HEK293 (cell line): ENCODE measurements around the gene EEF2K.

ENCODE experiments used
- CTCF ChIA-PET: fragments of 350-600 bp; formaldehyde crosslinking; extraction: SDS; loops from one replicate; lab custom pipeline; 2021; ENCODE audit warnings: antibody characterized with exemption; lab: Yijun Ruan, JAX
- POLR2A ChIA-PET: fragments of 300-600 bp; formaldehyde crosslinking; extraction: SDS; loops from one replicate; lab custom pipeline; 2020; ENCODE audit warnings: antibody characterized with exemption, inconsistent platforms; lab: Yijun Ruan, JAX
- H3K27ac ChIP-seq: fragments of 200-500 bp; sonication (Bioruptor generic); 2 replicates; pipeline ENCODE4 v1.5.1; 2014; ENCODE audit warnings: low read depth, low read length, control low read depth, inconsistent platforms; ENCODE audit errors: extremely low read depth
- H3K36me3 ChIP-seq, 2 experiments: fragments of 200-500 bp in 1 of 2; sonication (Bioruptor generic) in 1 of 2; 1 replicate in 1 of 2; 2 replicates in 1 of 2; pipeline ENCODE4 v1.5.1; 2014 to 2017; ENCODE audit warnings: inconsistent platforms in 2 of 2, low read length in 2 of 2; ENCODE audit not compliant: control insufficient read depth in 2 of 2, insufficient read depth in 1 of 2
- H3K4me1 ChIP-seq: fragments of 200-500 bp; sonication (Bioruptor generic); 2 replicates; pipeline ENCODE4 v1.5.1; 2014; ENCODE audit warnings: mild to moderate bottlenecking, low read length, inconsistent platforms; ENCODE audit not compliant: control insufficient read depth, insufficient read depth
- H3K4me3 ChIP-seq: 2 replicates; pipeline ENCODE4 v1.5.1; 2011; ENCODE audit warnings: low read depth, mild to moderate bottlenecking, control low read depth, low read length, moderate library complexity
- H3K9me3 ChIP-seq: fragments of 200-500 bp; sonication (Bioruptor generic); 2 replicates; pipeline ENCODE4 v1.5.1; 2014; ENCODE audit warnings: low read depth, low read length, inconsistent platforms; ENCODE audit not compliant: control insufficient read depth, insufficient read depth
- OVOL3 ChIP-seq: fragments of 450-650 bp; formaldehyde crosslinking; IDR thresholded peaks from 2 replicates; pipeline ENCODE4 v1.5.1; 2016; ENCODE audit warnings: missing biosample characterization, missing genetic modification characterization
- REST ChIP-seq: fragments of 450-650 bp; formaldehyde crosslinking; IDR thresholded peaks from 2 replicates; pipeline ENCODE4 v1.5.1; 2016; ENCODE audit warnings: missing biosample characterization, missing genetic modification characterization
- ZFP37 ChIP-seq: fragments of 450-650 bp; formaldehyde crosslinking; IDR thresholded peaks from 2 replicates; pipeline ENCODE4 v1.5.1; 2016; ENCODE audit warnings: missing biosample characterization, missing genetic modification characterization
- ZNF18 ChIP-seq: fragments of 450-650 bp; formaldehyde crosslinking; IDR thresholded peaks from 2 replicates; pipeline ENCODE4 v1.5.1; 2016; ENCODE audit warnings: missing biosample characterization, missing genetic modification characterization
- ZNF335 ChIP-seq: fragments of 450-650 bp; formaldehyde crosslinking; conservative IDR thresholded peaks from 2 replicates; pipeline ENCODE4 v1.5.1; 2016; ENCODE audit warnings: missing biosample characterization, missing genetic modification characterization
- ZNF341 ChIP-seq: fragments of 450-650 bp; formaldehyde crosslinking; IDR thresholded peaks from 2 replicates; pipeline ENCODE4; 2016; ENCODE audit warnings: low read depth, missing biosample characterization, missing genetic modification characterization
- ZNF37A ChIP-seq: fragments of 450-650 bp; IDR thresholded peaks from 2 replicates; pipeline ENCODE4 v1.5.1; 2018; ENCODE audit warnings: missing biosample characterization, missing genetic modification characterization
- ZNF704 ChIP-seq: fragments of 450-650 bp; formaldehyde crosslinking; IDR thresholded peaks from 2 replicates; pipeline ENCODE4 v1.5.1; 2016; ENCODE audit warnings: missing biosample characterization, missing genetic modification characterization
- ZNF747 ChIP-seq: fragments of 450-650 bp; formaldehyde crosslinking; IDR thresholded peaks from 2 replicates; pipeline ENCODE4 v1.5.1; 2016; ENCODE audit warnings: missing biosample characterization, missing genetic modification characterization
- ZSCAN16 ChIP-seq: fragments of 450-650 bp; formaldehyde crosslinking; IDR thresholded peaks from 2 replicates; pipeline ENCODE4 v1.5.1; 2016; ENCODE audit warnings: missing biosample characterization, missing genetic modification characterization

EEF2K gene

GRCh38 chr16:22322741-22323140, 116.7 kb downstream of the EEF2K start (continued):
- no peak for TF ChIP-seq REST
- TF ChIP-seq ZNF18 (tag by site-specific recombination), result no peak
- TF ChIP-seq ZNF335, result no peak
- TF ChIP-seq OVOL3 (tag by site-specific recombination), result no peak
- TF ChIP-seq ZFP37 (tag by site-specific recombination), result no peak
- TF ChIP-seq ZNF747 (tag by site-specific recombination), result no peak

- TF ChIP-seq ZSCAN16 (tag by site-specific recombination), result no peak
- no peak for TF ChIP-seq ZNF37A
- TF ChIP-seq, all 188 proteins: peak for 0
- Histone ChIP-seq H3K36me3 (peaks cover 11 to 89% of the 10 kb centered on the region in 2 experiments; a peak in 2 of 3 replicates), H3K4me3 (no peak overlapping the region), H3K27ac (no peak overlapping the region), H3K4me1 (no peaks in the 10 kb centered on the region), H3K9me3 (no peaks in the 10 kb centered on the region)
- ChIA-PET CTCF (no interaction called here), POLR2A (no interaction called here)
Observed at GRCh38 chr16:22323173-22323958, 117.3 kb downstream of the EEF2K start.

GRCh38 chr16:22323959-22324786, 118.1 kb downstream of the EEF2K start:
- Histone ChIP-seq H3K27ac (no peak overlapping the region), H3K4me3 (no peak overlapping the region), H3K9me3 (no peaks in the 10 kb centered on the region), H3K4me1 (no peaks in the 10 kb centered on the region), H3K36me3 (peaks cover 6 to 89% of the 10 kb centered on the region in 2 experiments; a peak in 2 of 3 replicates)
- POLR2A ChIA-PET, result no interaction called here
- TF ChIP-seq ZNF341 (tag by site-specific recombination) (peak; percentile 21; the same call in 1 of the 2 replicates), ZNF704 (tag by site-specific recombination) (no peak)
- CTCF ChIA-PET, result no interaction called here
